GM19324 (cell line): ENCODE results near the gene FOXS1.

Experiments
- ATAC-seq: cut with Tn5 transposase; IDR thresholded peaks from one replicate; pipeline ENCODE4 v1.9.1; 2021; ENCODE audit warnings: mild to moderate bottlenecking, moderate library complexity; ENCODE audit not compliant: unreplicated experiment, low FRiP score

FOXS1 gene

DNA sequence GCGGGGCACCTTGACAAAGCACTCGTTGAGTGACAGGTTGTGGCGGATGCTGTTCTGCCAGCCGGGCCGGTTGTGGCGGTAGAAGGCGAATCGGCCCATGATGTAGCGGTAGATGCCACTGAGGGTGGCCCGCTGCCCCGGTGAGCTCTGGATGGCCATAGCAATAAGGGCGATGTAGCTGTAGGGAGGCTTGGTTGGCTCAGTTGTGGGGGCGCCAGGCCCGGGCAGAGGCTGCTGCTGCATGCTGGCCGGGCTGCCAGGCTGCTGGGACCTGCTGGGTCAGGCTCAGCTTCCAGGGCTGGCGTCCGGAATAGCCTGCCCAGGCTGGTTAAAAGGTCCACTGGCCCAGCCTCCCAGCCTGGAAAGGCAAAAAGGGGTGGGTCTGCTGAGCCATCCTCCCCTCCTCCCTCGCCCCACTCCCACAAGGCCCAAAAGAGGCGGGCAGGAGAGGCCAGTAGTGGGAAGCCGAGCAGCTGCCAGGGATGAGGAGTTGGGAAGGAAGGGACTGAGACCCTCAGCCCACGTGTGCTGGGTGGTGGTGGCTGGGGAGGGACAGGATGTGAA is at the start of gene FOXS1:
FOXS1 (minus strand) TSS at position 305 of the 564 bp plus-strand sequence; CDS start at position 243, 62 bp downstream.
- ATAC-seq: no peak

DNA sequence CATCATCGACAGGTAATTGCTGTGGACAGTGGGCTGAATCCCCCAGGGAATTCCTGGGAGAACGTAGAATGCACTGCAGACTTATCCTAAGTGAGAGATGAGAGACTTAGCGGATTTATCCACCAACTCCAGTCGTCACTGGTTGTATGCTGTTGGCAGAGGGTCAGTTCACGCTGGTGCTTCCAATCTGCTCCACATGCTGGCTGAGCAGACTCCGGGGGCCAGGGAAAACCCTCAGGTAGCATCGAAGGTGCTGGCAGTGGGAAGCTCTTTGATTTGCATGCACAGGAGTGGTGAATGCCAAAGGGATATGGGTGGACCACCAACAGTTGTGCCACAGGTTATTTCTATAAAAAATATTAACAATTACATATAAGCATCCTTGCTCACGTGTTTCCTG is 45.2 kb upstream of the FOXS1 start:
- no peak for ATAC-seq

DNA sequence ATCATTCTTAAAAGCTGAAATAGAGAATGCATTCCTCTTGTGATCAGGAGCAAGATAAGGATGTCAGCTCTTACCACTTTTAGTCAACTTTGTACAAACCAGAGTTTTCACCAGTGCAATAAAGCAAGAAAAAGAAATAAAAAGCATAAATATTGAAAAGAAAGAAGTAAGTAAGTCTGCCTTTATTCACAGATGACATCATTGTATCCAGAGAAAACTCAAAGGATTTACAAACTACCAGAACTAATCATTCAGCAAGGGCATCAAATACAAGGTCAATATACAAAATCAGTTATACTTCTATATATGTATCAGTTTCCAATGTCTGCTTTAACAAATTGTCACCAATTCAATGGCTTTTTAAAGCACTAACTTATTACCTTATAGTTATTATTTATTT is 38.4 kb upstream of the FOXS1 start:
- no peak for ATAC-seq

DNA sequence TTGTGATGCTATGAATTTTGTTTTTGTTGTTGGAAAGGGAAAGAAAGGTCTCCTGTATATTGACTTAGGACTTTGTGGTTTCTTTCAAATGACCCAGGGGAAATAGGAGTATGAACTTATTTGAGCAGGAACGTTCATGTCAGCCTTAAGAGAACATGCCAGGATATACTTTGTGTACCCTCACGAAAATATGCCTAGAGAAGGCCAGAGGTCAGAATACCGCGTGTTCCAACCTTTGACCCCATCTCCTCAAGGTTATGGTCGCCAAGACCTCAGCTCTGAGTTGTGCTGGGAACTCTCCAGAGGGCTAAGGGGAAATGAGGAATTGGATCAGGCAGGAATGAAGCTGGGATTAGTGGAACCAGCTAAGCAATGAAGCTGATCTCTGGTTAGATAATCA is 36.5 kb upstream of the FOXS1 start:
- no peak for ATAC-seq

DNA sequence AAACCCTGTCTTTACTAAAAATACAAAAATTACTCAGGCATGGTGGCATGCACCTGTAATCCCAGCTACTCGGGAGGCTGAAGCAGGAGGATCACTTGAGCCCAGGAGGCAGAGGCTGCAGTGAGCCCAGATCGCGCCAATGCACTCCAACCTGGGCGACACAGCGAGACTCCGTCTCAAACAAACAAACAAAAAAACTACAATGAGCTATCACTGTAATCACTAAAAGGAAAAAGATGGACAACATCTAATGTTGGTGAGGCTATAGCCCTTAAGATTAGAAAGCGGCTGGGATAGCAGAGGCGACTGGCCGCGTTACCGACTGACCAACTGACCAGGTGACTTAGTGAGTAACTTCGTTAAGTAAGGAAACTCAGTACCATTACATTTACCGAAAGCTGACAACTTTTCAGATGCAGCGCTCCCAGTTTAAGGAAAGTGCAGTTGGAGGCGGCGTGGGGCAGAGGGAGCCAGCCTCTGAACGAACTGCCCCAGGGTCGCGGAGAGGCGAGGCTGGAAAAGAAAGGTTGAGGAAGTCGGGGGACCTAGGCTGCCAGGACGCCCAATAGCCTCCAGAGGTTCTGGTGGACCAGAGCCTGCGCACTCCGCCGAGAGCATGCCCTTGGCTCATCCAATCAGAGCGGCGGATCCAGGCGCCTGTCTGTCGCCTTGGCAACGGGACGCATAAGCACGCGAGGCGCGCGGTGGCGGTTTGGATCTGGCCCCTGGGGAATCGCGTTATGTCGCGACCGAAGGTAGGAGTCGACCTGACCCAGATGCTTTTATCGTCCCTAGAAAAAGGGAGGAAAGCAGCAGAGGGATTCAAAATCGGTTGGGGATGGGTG is 34.0 kb upstream of the FOXS1 start:
- peak; percentile 75 for ATAC-seq

DNA sequence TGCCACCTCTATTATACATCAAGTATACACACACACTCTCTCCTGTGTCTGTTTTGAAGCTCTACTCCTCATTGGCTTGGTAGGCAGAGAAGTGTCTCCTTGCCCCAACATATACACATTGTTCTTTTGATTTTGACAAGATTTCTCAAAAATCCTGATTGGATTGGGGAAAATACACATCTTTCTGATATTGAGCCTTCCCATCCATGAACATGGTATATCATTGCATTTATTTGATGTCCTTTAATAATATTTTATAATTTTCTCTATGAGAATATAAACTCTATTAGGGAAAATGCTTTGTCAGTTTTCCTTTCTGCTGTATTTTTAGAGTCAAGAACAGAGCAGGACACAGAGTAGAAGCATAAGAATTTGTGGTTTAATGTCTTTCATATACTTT is 32.3 kb upstream of the FOXS1 start:
- ATAC-seq: no peak

DNA sequence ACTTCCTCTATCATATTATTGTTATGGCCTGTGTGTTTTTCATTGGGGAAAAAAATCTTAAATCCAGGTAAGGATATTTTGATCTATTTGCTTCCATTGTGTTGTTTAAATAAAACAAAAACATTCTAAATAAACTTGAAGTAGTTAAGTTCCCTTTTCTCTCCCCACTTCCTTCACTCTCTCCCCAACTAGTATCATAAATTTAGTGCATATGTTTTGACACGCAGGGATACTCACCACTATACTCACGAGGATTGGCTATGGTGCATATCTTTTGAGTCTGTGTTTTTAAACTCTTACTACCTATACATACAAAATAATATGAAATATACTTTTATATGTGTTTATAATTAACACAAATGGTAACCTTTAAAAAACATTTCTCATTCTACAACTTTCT is 30.3 kb upstream of the FOXS1 start:
- no peak for ATAC-seq

DNA sequence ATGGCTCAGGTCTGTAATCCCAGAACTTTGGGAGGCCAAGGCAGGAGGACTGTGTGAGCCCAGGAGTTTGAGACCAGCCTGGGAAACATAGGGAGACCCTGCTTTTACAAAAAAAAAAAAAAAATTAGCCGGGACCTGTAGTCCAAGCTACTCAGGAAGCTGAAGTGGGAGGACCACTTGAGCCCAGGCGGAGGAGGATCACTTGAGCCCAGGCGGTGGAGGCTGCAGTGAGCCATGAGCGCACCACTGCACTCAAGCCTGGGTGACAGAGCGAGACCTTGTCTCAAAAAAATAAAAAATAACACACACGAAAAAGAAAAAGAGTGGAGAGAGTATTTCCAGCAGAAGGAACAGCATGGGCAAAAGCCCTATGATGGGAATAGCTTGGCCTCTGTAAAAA is 27.0 kb upstream of the FOXS1 start:
- ATAC-seq: no peak

DNA sequence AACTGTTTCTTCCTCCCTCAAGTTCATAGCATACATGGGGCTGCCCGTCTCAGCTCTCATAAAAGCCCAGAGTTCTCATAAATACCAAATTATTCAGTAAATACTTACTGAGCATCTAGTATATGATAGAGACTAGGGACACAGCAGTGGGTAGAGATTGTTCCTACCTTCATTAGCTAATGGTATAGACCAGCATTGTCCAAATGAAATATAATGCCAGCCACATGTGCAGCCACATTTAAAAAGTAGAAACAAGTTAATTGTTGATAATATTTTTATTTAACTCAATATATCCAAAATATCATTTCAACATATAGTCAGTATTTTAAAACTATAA is 26.2 kb upstream of the FOXS1 start:
- no peak for ATAC-seq

DNA sequence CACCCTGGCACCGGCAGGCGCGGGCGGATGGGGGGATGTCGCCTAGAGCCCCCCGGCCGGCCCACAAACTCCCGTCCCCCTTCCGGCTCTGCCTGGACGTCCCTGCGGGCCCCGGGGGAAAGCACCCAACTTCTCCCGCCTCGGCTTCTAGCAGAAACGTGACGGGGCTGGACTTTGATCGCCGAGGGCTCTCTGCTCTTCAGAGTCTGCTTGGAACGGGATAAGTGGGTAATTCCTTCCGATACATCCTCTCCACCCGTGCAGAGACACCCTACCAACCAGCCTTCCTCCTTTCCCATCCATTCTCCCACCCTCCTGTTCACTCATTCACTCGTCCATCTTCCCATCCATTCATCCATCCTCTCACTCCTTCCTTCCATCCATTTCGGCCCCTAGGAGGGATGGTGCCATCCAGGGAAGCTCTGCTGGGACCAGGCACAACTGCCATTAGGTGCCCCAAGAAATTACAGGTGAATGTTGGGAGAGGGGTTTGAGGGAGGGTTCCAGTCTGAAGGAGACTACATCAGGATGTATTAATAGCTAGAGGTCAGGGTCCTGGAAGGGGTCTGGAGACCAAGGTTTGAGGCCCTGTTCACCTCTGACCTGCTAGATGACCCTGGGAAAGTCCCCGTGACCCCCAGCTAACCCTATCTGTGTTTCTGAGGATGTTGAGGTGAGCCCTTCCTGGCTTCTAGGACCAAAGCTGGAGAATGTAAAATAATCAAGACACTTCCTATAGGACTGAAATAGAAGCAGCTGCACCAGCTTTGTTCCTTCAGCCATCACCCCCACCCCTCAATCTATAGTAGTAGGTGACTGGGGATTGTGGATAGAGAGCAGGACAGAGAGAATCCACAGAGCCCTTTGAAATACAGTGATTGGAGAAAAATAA is 25.6 kb upstream of the FOXS1 start:
- ATAC-seq: no peak

DNA sequence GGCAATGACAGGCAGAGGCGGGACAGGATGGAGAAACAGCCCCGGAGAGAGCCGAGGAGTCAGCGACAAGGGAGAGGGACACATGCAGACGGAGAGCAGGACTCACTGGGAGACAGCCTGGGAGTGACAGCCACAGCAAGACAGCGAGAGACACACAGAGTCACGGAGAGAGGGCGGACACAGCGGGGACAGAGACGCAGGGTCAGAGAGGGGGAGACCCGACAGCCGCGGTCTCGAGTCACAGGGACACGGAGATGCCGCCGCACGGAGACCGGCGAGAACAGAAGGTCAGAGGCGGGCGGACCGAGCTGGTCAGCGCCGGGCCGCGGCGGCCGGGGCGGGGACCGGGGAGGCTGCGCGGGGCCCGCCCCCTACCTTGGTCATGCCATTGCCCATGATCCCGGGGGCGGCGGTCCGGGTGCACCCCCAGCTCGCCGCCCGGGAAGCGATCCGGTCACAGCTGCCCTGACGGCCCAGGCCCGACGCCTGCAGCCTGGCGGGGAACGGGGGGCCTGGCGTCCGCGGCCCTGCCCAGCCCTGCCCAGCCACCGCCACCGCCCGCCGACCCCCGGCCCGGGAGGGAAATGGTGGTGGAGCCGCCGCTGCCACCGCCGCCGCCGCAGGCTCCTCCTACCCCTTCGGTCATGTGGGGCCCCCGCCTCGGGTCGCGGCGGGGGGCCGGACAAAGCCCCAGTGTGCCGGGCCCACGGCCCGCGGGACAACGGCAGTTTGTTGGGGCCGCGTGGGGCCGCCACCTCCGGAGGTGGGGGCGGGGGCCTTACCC is 24.7 kb upstream of the FOXS1 start, which contains the start of the genes DUSP15 and TTLL9:
DUSP15 (minus strand) TSS at position 586 of the 784 bp plus-strand sequence; CDS start at position 396, 190 bp downstream.
TTLL9 (plus strand) TSS at position 693 of the 784 bp plus-strand sequence. CDS start 493 bp downstream, outside the sequence.
- ATAC-seq: no peak

DNA sequence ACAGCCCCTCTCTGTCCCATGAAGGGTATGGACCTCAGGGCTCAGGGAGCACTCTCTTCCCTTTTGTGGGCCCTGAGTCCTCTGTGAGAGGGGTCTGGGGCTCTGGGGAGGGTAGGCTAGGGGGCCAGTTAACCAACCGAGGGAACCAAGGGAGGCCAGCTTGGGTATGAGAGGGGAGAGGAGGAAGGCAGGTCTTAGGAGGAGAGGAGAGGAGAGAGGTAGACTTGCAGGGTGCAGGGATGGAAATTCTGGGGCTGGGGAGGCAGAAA is 24.2 kb upstream of the FOXS1 start:
- no peak for ATAC-seq

DNA sequence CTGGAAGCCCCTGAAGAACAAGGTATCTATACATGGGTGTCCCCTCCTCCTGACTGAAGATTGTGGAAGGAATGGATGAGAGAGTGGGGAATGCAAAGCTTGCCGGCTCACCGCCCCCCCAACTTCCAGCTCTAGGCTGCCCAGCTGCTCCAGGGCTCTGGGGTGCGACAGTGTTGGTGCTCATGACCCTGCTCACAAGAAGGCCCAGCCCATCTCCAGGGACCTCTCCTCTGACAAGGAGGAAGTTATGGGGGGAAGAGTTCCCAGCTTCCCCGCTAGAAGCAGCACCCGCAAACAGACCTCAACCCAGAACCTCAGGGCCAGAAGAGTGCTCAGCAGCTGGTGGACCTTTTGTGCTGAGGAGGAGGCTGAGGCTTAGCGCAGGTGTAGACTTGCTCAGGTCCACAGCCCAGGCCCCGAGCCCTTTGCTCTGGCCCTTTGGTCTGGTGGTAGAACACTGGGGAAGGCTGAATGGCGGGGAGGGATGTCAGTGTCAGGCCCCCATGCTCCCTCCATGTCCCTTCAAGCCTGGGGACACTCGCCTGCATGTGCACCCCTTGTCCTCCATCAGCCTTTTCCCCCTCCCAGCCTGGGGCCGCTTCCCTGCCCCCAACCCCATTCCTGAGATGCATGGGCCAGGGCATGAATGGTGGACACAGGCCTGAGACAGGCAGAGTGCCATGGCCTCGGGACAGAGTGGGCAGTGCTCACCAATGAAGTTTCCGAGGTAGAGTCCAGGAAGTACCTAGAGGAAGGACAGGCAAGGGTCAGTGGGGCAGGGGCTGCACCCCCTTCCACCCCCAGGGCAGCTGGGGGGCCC is 23.7 kb upstream of the FOXS1 start:
- ATAC-seq: no peak

DNA sequence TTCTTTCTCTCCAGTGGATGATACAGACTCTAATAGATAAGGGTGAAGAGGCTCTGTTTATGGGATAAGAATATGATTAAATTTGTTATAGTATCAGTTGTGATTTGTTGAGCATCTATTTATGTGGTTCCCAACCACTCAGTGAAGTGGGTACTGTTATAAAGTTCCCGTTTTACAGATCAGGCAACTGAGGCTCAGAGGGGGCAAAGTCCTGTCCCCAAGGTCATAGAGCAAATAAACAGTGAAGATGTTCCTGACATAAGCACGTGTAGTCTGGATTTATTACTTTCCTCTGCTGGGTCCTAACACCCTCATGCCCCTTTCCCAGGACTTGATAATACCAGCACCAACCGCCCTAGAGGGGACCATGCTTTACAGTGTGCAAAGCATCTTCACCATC is 20.8 kb upstream of the FOXS1 start:
- no peak for ATAC-seq

DNA sequence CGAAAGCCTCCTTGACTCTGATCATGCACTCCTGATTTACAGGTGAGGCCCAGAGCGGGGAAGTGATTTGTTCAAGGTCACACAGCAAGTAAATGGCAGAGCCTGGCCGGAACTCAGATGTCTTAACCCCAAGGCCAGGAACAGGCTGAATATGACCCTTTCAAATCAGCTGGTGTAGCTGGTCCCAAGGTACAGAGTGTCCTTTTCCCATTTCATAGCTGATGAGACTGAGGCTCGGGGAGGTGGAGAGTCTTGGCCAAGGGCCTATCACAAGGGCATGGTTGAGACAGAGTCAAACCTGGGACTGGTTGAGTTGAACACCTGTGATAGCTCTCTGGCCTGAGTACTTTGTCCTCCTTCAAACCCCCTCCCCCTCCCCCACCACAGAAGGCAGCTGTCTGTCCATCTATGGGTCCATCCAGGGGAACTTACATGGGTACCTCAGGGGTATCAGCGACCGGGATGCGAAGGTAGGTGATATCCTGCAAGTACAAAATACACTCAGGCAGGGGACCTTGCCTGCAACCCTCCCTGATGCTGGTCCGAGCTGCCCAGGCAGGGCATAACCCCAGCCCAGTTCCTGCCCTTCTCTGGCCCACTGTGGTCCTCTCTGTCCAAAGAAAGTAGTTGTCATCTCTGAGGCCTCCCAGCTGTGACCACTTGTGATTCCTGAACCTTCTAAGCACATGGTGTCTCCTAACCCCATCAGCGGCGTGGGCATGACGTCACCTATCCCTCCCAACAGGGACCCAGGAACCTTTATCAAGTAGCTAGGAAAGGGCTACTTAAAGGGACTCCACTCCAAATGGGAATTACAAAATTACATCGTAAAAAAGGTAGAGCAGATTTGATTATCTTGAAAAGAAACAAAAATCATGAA is 19.4 kb upstream of the FOXS1 start:
- no peak for ATAC-seq

DNA sequence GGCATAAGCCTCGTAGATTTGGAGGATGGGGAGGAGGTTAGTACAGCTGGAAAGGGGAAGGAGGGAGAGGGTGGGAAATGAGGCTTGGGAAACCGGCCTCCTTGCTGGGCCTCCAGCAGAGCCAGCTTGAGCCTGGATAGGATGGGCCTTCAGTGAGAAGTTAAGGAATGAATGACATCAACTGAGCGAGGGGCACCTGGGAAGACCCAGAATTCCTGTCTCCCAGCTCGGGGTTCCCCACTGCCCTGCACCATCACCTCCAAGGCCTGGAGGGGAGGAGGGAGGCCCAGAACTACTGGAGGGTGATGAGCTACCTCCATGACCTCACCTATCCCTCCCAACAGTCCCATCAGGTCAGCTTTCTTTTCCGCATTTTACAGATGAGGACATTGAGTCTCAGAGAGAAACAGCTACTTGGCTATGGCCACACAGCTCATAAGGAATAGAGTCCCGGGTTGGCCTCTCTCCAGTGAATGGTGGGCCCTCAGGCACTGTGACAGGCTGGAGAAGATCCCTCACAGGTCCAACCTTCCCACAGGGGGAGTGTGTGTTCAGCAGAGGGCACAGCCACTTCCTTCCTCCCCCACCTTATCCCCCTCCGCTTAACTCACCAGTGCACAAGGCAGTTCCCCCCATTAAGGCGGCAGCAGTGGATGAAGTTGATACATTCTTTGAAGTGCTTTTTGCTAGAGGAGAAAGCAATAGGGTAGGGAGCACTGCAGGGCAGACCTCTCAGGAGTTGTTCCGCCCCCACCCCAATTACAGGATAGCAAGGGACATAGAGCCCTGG is 18.1 kb upstream of the FOXS1 start:
- ATAC-seq: no peak

DNA sequence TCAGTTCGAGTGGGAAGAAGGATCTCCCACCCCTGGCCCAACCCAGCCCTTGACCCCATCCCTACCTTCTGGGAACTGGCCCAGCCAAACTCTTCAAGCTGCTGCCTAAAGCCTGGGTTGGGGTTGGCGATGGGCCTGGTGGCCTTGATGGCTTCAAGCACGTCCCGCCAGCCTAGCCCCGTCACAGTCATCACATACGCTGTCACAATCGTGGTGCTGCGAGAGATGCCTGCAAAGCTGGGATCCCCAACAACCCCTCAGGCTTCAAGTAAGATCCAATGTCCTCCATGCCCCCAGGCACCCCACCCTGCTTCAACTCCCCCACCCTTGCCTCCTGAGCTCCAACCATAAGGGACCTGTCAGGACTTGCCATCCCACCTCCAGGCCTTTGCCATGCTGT is 17.1 kb upstream of the FOXS1 start:
- ATAC-seq: no peak

DNA sequence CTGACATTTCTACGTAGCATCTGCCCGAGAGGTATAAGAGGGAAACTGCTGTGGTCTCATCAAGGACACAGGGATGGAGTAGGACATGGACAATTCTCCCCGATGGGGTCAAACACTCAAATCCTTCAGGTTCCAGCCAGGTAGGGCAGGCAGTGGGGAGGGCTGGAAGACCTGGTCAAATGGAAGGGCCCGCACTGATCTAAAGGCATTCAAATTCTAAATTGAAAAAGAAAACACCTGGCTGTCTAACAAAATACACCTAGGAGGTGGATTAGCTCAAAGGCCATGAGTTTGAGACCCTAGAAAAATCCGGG is 16.7 kb upstream of the FOXS1 start:
- ATAC-seq: no peak
